Nephron (organoid): ENCODE measurements around the gene FUT7.

Source experiments
- H3K27ac Mint-ChIP-seq, 3 experiments: 2 replicates each; pipeline ENCODE4 v1.8.0; 2020; ENCODE audit warnings: mixed read lengths in 3 of 3, mild to moderate bottlenecking in 2 of 3, moderate library complexity in 1 of 3
- H3K27me3 Mint-ChIP-seq: 2 replicates; pipeline ENCODE4 v1.8.0; 2021; ENCODE audit warnings: low read depth, mild to moderate bottlenecking, moderate library complexity, mixed read lengths
- H3K36me3 Mint-ChIP-seq: 2 replicates; pipeline ENCODE4 v1.8.0; 2020; ENCODE audit warnings: low read depth, mixed read lengths
- H3K4me1 Mint-ChIP-seq: 2 replicates; pipeline ENCODE4 v1.8.0; 2020; ENCODE audit warnings: mixed read lengths
- H3K4me3 Mint-ChIP-seq, 3 experiments: 2 replicates each; pipeline ENCODE4 v1.8.0; 2020; ENCODE audit warnings: mild to moderate bottlenecking in 3 of 3, mixed read lengths in 3 of 3, moderate library complexity in 2 of 3
- H3K9me3 Mint-ChIP-seq: 2 replicates; pipeline ENCODE4 v1.8.0; 2020; ENCODE audit warnings: mixed read lengths
- TF ChIP-seq, protein P1 (sequence below), 3 experiments: fragments of 200-600 bp; sonication (generic); IDR thresholded peaks; one replicate each; pipeline ENCODE4 v1.5.0; 2021; ENCODE audit warnings: antibody characterized with exemption in 3 of 3; ENCODE audit not compliant: unreplicated experiment in 3 of 3

FUT7 gene

DNA sequence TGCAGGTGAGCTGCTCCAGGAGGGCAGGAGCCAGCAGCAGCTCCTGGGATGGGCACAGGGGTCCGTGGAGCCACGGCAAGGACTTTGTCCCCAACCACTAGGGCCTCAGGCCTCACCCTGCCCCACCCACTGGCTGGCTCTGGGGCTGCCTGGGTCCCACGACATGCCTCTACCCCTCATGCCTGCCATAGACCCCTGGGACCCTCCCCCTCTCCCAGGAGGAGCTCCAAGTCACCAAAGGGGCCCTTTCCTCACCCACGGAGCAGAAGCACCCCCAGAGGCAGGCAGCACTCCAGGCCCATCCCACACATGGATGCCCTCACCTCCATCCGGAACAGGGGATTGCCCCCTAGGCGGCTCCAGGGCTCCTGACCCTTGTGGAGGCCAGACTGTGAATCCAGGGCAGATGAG lies 10.3 kb downstream of the FUT7 start:
- TF ChIP-seq, protein P1, sequence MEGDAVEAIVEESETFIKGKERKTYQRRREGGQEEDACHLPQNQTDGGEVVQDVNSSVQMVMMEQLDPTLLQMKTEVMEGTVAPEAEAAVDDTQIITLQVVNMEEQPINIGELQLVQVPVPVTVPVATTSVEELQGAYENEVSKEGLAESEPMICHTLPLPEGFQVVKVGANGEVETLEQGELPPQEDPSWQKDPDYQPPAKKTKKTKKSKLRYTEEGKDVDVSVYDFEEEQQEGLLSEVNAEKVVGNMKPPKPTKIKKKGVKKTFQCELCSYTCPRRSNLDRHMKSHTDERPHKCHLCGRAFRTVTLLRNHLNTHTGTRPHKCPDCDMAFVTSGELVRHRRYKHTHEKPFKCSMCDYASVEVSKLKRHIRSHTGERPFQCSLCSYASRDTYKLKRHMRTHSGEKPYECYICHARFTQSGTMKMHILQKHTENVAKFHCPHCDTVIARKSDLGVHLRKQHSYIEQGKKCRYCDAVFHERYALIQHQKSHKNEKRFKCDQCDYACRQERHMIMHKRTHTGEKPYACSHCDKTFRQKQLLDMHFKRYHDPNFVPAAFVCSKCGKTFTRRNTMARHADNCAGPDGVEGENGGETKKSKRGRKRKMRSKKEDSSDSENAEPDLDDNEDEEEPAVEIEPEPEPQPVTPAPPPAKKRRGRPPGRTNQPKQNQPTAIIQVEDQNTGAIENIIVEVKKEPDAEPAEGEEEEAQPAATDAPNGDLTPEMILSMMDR (IDR thresholded peaks at IDR 0.05; ENCODE audit: unreplicated experiment in 3 of 3): no peak
- Mint-ChIP-seq H3K36me3 (peaks cover 4% of the 10 kb centered on the region), H3K27ac (no peak overlapping the region), H3K4me3 (no peak overlapping the region), H3K4me1 (no peaks in the 10 kb centered on the region), H3K9me3 (no peaks in the 10 kb centered on the region), H3K27me3 (no peaks in the 10 kb centered on the region)

DNA sequence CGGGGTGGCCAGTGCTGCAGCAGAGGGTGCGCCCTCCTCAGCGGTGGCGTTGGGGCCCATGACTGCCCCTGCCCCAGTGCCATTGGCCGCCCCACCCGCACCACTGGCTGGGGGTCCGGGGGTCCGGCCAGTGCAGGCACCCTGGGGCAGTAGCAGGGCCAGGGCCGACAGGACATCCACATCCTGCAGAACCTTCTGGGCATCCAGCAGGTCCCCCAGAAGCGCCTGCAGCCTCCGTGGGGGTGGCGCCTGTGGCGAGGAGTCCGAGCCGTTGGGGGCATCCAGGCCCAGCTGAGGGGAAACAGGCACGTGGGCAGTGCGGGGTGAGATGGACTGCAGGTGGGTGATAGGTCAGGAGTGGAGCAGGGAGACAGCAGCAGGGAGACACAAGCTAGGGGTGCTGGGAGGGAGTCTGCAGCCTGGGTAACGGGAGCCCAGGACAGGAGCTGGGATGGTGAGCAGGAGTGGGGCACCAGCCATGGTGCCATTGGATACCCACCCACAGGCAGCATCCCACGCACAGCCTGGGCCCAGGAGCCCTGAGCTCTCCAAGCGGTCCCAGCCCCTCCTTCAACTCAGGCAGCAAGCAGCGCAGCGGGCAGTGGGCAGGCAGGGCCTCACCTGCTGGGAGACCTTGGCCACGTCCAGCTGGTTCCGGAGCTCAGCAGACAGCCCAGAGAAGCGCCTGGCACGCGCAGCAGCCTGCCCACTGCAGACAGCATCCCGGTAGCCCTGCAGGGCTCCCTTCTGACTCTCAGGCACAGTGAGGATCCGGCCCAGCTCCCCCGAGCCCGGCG lies 10.9 kb downstream of the FUT7 start:
- Mint-ChIP-seq H3K27me3 (no peaks in the 10 kb centered on the region), H3K36me3 (peaks cover 5% of the 10 kb centered on the region)

DNA sequence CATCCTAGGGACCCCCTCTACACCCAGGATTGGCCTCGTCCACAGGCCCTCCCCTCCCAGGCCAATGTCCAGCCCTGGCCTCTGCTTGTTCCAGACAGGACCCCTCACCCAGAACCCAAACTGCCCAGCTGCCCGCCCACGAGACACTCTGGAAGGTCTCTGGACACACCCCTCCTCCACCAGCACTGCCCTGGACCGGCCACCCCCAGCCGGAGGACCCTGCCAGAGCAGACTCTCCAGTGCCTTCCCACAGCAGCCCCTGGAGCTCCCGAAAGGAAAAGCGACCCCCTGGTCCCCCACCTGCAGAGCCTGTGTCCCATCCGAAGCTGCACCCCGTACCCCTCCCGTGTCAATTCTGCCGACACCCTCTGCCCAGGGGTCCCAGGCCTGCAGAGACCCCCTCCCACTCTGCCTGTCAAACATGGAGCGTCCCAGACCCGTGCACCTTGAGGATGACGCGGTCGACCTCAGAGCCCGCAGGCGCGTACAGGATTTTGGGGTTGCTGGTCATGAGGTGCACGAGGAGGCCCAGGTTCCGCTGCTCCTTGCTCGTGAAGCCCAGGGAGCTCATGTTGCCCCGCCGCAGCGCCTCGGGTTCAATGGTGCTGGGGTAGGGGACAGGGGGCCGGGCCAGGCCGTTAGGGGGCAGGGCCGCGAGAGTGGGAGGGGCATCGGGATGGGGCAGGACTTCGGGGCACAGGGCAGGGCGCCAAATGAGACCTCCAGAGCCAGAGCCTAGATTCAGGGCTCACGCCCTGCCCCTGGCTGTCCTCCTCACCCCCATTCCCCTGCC lies 11.8 kb downstream of the FUT7 start:
- TF ChIP-seq, protein P1 (IDR thresholded peaks at IDR 0.05; ENCODE audit: unreplicated experiment in 3 of 3): no peak
- Mint-ChIP-seq H3K27ac (no peak overlapping the region), H3K9me3 (no peaks in the 10 kb centered on the region), H3K36me3 (peaks cover 8% of the 10 kb centered on the region), H3K4me3 (no peak overlapping the region), H3K27me3 (no peaks in the 10 kb centered on the region), H3K4me1 (no peaks in the 10 kb centered on the region)

More for the DNA sequence above, 10.9 kb downstream of the FUT7 start:
- H3K4me3 Mint-ChIP-seq: no peak overlapping the region
- no peak overlapping the region for H3K27ac Mint-ChIP-seq
- H3K9me3 Mint-ChIP-seq: no peaks in the 10 kb centered on the region
- H3K4me1 Mint-ChIP-seq: no peaks in the 10 kb centered on the region
- TF ChIP-seq, protein P1 (IDR thresholded peaks at IDR 0.05; ENCODE audit: unreplicated experiment in 3 of 3): no peak

DNA sequence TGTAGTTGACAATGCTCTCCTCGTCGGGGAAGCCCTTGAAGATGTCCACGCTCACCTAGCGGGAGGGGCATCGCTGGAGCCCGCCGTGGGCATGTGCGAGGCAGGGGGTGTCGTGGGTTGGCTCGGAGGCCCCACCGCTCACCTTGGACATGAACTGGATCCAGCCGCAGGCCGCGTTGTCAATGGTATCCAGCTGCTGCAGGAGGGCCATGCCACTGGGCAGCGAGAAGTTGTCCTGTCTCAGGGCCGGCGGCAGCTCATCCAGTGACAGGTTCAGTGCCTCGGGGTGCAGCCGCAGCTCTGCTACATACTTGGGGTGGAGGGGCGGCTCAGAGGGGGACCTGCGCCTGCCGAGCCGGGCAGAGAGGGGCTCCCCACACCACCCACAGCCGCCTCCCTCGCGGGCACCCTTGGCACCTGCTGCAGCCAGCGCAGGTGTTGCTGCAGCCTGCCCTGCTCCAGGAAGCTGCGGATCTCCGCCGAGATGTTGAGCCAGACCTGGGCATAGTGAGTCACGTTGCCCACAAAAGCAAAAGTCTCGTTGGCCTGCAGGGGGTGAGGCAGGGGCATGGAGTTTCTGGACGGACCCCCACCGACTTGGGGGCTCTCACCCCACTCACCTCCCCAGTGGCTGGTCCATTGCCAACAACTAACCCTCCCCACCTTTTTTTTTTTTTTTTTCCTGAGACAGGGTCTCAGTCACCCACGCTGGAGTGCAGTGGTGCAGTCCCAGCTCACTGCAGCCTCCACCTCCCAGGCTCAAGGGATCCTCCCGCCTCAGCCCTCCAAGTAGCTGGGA lies 12.9 kb downstream of the FUT7 start:
- TF ChIP-seq, protein P1 (IDR thresholded peaks at IDR 0.05; ENCODE audit: unreplicated experiment in 3 of 3): no peak
- Mint-ChIP-seq H3K27ac (no peak overlapping the region), H3K36me3 (peaks cover 8% of the 10 kb centered on the region), H3K4me1 (no peaks in the 10 kb centered on the region), H3K4me3 (no peak overlapping the region), H3K9me3 (no peaks in the 10 kb centered on the region), H3K27me3 (no peaks in the 10 kb centered on the region)

DNA sequence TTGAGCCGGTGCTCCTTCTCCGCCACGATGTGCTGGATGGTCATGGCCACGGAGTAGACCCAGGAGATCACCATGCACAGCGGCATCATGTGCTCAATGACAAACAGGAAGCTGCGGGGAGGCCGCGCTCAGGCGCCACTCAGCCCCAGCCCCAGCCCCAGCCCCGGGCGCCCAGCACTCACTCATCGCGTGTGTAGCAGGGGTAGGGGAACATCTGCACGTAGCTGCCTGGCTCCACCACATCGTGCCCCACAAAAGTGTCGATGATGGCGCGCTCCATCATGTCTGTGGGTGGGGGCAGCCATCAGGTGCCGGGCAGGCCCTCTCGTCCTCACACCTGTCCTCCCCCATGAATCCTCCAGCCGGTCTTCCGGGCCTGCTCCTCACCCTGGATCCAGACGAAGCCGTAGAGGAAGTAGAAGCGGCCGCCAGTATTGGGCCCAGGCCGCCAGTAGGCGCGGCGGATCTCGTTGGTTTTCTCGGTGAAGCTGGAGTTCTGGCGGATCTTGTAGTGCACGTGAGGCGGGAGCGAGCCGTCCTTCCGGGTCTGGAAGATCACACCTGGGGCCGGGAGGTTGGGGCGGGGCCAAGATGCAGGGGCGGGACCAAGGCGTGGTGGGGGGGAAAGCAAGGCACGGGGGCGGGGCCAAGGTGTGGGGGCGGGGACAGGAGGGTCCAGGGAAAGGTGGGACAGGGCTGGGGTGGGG lies 13.9 kb downstream of the FUT7 start:
- H3K4me1 Mint-ChIP-seq: no peaks in the 10 kb centered on the region
- TF ChIP-seq, protein P1 (IDR thresholded peaks at IDR 0.05; ENCODE audit: unreplicated experiment in 3 of 3): no peak
- H3K27ac Mint-ChIP-seq: no peak overlapping the region
- H3K4me3 Mint-ChIP-seq: no peak overlapping the region
- no peaks in the 10 kb centered on the region for H3K9me3 Mint-ChIP-seq
- H3K27me3 Mint-ChIP-seq: no peaks in the 10 kb centered on the region
- peaks cover 8% of the 10 kb centered on the region for H3K36me3 Mint-ChIP-seq
